Retina (tissue), 1 donor: ENCODE results near the gene FBXO15.

Experiments
- DNase-seq: peaks from one replicate; pipeline ENCODE4 v3.0.0-alpha.2; 2016

FBXO15 gene

DNA sequence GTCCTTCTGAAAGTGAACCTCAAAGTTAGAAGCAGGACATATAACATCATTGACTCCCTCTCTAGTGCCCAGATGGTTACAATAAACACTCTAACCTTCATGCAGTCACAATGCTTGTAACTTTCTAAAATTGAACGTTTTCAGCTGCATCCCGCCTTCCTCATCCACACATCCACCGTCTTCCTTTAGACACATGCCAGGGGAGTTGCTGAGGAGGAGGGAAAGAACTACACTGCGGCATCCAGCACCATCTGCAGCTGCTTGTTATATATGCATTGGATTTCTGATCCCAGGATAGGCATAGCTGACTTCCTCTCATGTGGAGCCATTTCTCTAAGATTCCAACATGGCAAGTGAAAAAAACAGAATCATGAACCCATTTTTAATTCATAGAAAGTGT lies 96.8 kb downstream of the FBXO15 start:
- no peak for DNase-seq

- no peak for DNase-seq
Observed at GRCh38 chr18:74040459-74041332, 106.9 kb downstream of the FBXO15 start.

DNA sequence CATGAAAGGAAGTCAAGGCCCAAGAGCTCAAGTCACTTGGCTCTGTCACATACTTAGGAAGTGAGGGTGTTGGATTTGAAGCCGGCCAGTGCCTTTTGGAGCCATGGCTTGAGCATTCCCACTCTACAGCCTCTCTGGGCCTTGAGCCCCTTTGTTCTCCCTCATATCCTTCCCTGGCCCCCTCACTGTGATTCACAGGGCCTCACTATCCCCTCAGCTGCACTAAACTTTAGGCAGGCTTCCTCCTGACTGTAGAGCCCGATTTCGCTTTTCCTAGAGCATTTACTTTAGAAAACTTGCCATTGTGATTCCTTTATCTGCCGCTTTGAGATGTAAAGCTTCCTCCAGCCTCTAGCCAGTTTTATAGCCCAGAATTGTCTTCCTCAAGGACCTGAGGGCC lies 107.6 kb downstream of the FBXO15 start:
- no peak for DNase-seq

- no peak for DNase-seq
Observed at GRCh38 chr18:74029161-74029560, 118.5 kb downstream of the FBXO15 start.
